H4 (cell line): ENCODE measurements around the gene RAB14. TPM values are rescaled to one million over a fixed set of nuclear protein-coding genes. Genes with fewer than 3 reads are reported as not detected.
"Not testable (repeated sequence)": the region's sequence is repeated elsewhere in the genome, so short reads cannot be mapped to it uniquely, and the experiment has no call there.

ENCODE experiments used
- DNase-seq: peaks from one replicate; pipeline ENCODE4 v3.0.0-alpha.2; 2015; ENCODE audit warnings: low spot score
- total RNA-seq: library from RNA; depleted of rRNA; stranded (reverse); fragments of >200 nt; shearing (Covaris generic); gene quantifications from 2 replicates; pipeline ENCODE4 v1.2.3, GENCODE V29; 2014

The RAB14 gene
- total RNA-seq, 1 experiment from 2014 or later = 30.7 TPM

GRCh38 chr9:121191235-121191634 is 10.4 kb downstream of the RAB14 start:
- DNase-seq = no peak

GRCh38 chr9:121189660-121190059 is 12.0 kb downstream of the RAB14 start:
- no peak for DNase-seq

GRCh38 chr9:121189006-121189405 is 12.7 kb downstream of the RAB14 start:
- no peak for DNase-seq

GRCh38 chr9:121187636-121188305 is 13.9 kb downstream of the RAB14 start:
- DNase-seq = no peak

GRCh38 chr9:121185774-121186403 is 15.8 kb downstream of the RAB14 start:
- DNase-seq = no peak

GRCh38 chr9:121185178-121185745 is 16.4 kb downstream of the RAB14 start:
- no peak for DNase-seq

- no peak for DNase-seq
Observed at GRCh38 chr9:121184463-121184862, 17.2 kb downstream of the RAB14 start.

GRCh38 chr9:121183666-121184423 is 17.8 kb downstream of the RAB14 start:
- DNase-seq = no peak

- no peak for DNase-seq
Observed at GRCh38 chr9:121182989-121183388, 18.7 kb downstream of the RAB14 start.

GRCh38 chr9:121182101-121182836 is 19.4 kb downstream of the RAB14 start:
- no peak for DNase-seq

GRCh38 chr9:121179930-121180681 is 21.6 kb downstream of the RAB14 start:
- no peak for DNase-seq

GRCh38 chr9:121179373-121179721 is 22.3 kb downstream of the RAB14 start:
- not testable (repeated sequence) for DNase-seq

- DNase-seq = no peak
Observed at GRCh38 chr9:121178676-121179372, 22.8 kb downstream of the RAB14 start.

- no peak for DNase-seq
Observed at GRCh38 chr9:121173501-121173900, 28.2 kb downstream of the RAB14 start.

- DNase-seq = no peak
Observed at GRCh38 chr9:121172726-121173487, 28.8 kb downstream of the RAB14 start.

GRCh38 chr9:121171236-121171635 is 30.4 kb downstream of the RAB14 start:
- DNase-seq = no peak

- peak; percentile 21 for DNase-seq
Observed at GRCh38 chr9:121169094-121169601, 32.5 kb downstream of the RAB14 start.

- DNase-seq = no peak
Observed at GRCh38 chr9:121168052-121168451, 33.6 kb downstream of the RAB14 start.

GRCh38 chr9:121160025-121160424 is 41.6 kb downstream of the RAB14 start:
- DNase-seq = no peak

GRCh38 chr9:121157939-121158338 is 43.7 kb downstream of the RAB14 start:
- no peak for DNase-seq
